ENCODE measurements around the gene KLHL3.

Gene KLHL3

DNA sequence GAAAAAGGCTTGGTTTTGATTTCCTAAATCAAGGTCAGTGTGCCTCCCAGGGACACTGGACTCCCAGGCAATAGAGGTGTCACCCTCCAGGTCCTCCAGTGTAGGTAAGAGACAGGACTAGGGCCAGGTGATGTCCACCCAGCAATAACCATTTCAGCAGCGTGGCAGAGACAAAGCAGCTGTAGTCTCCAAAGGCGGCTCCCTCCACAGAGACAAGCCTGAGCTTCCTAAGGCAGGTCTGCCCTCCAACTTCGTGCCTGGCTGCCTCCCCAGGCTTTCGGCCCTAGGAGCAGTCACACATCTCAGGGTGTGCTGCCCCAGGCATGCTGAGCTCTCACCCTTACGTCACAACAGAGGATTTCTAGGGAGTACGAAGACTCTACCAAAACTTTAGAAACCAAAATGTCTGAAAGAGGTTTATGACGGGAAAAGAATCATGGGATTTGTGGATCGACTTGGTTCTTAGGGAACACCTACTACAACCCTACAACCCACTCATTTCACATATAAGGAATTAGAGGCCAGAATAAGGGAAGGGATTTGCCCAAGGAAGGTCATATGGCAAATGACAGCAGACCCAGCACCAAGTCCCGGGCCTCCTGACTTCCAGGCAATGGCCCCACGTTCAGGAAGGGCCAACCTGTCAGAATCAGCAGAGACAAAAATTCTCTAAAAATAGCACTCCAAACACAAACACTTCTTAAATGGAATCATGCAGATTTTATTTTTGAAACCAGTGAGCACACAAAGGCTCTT lies 105.5 kb downstream of the KLHL3 start:
- H3K4me3 ChIP-seq (ENCODE audit: low read depth, low read length): no peak overlapping the region
- no peak for DNase-seq (ENCODE audit: low read depth)
- TF ChIP-seq, protein P1, sequence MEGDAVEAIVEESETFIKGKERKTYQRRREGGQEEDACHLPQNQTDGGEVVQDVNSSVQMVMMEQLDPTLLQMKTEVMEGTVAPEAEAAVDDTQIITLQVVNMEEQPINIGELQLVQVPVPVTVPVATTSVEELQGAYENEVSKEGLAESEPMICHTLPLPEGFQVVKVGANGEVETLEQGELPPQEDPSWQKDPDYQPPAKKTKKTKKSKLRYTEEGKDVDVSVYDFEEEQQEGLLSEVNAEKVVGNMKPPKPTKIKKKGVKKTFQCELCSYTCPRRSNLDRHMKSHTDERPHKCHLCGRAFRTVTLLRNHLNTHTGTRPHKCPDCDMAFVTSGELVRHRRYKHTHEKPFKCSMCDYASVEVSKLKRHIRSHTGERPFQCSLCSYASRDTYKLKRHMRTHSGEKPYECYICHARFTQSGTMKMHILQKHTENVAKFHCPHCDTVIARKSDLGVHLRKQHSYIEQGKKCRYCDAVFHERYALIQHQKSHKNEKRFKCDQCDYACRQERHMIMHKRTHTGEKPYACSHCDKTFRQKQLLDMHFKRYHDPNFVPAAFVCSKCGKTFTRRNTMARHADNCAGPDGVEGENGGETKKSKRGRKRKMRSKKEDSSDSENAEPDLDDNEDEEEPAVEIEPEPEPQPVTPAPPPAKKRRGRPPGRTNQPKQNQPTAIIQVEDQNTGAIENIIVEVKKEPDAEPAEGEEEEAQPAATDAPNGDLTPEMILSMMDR (IDR thresholded peaks at IDR 0.05; ENCODE audit: control insufficient read depth, extremely low read depth, insufficient read depth): no peak

DNA sequence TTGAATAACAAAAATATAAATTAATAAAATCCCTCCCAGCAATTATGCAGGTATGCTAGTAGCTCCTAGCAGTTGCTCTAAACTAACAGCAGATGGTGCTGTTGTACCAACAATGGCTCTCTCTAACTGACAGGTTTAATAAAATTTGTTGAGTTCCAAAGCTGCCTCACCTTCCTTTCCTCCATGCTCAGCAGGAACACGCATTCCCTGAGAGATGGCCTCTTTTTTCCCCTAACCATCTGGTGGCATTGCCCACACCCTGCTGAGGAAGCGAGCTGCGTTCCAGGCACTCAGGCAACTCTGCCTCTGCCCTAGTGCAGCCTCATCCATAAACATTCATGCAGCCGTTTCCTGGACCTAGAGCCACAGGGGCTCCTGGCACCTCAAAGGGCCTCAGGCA lies 106.2 kb downstream of the KLHL3 start:
- TF ChIP-seq, protein P1 (IDR thresholded peaks at IDR 0.05; ENCODE audit: control insufficient read depth, extremely low read depth, insufficient read depth): peak; percentile 90
- peak; percentile 43 for DNase-seq (ENCODE audit: low read depth)

DNA sequence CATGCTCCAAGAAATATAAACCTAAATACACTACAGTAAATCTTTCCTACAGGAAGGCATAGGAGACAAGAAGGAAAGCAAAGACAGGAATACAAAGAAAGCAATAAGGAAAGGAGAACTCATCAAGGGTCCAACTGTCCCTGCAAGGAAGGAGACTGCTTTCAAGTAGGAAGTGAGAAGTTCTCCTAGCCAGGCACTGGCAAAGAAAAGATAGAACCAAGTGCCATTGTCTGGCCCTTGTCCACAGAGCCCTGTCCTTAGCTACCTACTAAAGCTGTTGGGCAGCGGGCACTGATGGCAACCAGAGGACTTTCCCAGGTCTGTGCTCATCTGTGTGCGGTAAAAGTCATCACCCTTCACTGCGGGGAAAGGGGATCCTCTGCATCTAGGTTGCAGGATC lies 108.2 kb downstream of the KLHL3 start:
- H3K4me3 ChIP-seq (ENCODE audit: low read depth, low read length): no peak overlapping the region
- TF ChIP-seq, protein P1 (IDR thresholded peaks at IDR 0.05; ENCODE audit: control insufficient read depth, extremely low read depth, insufficient read depth): no peak
- DNase-seq (ENCODE audit: low read depth): no peak

More for the DNA sequence above, 106.2 kb downstream of the KLHL3 start:
- H3K4me3 ChIP-seq (ENCODE audit: low read depth, low read length): no peak overlapping the region

DNA sequence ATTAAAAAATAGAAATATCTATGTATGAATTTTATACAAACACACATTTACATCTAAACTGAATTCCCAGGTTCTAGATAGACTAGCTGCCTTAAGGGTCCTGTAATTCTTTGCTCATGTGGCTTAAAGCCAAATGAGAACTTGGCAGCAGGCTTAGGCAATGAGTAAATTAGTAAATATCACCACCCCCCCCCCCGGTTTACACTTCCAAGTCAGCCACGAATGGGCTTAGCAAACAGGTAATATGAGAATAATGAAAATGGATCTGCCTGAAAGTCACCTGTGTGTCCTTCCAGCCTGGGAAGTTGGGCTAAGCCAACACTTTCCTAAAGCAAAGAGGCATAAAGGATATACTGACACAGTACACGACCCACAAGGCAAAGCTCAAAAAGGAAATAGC lies 108.6 kb downstream of the KLHL3 start:
- TF ChIP-seq, protein P1 (IDR thresholded peaks at IDR 0.05; ENCODE audit: control insufficient read depth, extremely low read depth, insufficient read depth): no peak
- peak; percentile 33 for DNase-seq (ENCODE audit: low read depth)
- no peak overlapping the region for H3K4me3 ChIP-seq (ENCODE audit: low read depth, low read length)

DNA sequence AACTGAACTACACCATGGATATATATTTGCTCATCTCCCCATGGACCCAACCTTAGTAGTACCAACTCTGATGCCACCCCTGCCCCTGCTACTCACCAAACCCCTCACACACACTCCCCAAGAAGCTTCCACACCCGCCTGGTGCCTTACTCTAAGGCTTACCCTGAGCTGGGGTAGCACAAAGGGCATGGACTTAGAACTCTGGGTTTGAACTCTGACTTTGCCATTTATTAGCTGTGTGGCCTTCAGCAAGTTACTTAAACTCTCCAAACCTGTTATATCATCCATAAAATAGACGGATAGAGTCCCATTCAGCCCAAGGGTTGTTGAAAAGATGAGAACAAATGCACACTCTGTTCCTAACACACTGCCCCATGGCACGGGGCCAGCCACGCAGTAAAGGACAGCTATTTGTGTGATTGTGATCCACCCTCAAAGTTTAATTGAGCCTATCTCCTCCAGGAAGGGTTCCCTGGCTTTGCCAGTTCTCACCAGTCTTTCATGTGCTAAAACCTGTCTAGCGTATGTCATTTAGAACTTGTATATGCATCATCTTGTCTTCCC lies 111.0 kb downstream of the KLHL3 start:
- H3K4me3 ChIP-seq (ENCODE audit: low read depth, low read length): no peak overlapping the region
- DNase-seq (ENCODE audit: low read depth): peak; percentile 70
- TF ChIP-seq, protein P1 (IDR thresholded peaks at IDR 0.05; ENCODE audit: control insufficient read depth, extremely low read depth, insufficient read depth): no peak

DNA sequence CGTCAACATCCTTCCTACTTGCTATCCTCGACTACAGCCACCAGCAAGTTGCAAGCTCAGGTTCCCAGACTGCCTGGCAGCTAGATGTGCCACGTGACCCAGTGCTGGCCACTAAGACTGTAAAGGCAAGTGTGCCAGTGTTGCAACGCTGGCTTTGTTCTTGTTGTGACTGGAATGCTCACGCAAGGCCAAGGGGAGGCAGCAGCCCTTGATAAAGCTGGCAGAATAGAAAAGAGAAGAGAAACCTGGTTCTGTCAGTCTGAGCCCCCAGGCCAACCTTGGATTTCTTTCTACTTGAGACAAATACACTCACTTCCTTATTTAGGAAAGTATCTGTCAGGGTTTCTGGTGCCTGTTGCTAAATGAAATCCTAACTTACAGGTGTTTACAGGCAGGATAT lies 113.0 kb downstream of the KLHL3 start:
- TF ChIP-seq, protein P1 (IDR thresholded peaks at IDR 0.05; ENCODE audit: control insufficient read depth, extremely low read depth, insufficient read depth): no peak
- DNase-seq (ENCODE audit: low read depth): peak; percentile 23

More for the DNA sequence above, 113.0 kb downstream of the KLHL3 start:
- no peak overlapping the region for H3K4me3 ChIP-seq (ENCODE audit: low read depth, low read length)
